Mammary epithelial cell (primary cell): Measurements from ENCODE around the gene KIAA1614.

Experiments used
- CTCF ChIP-seq, 2 donors: IDR thresholded peaks in 1 of 2; conservative IDR thresholded peaks in 1 of 2; 2 replicates each; pipeline ENCODE4 v1.5.1; 2011 to 2012; ENCODE audit warnings: inconsistent platforms in 2 of 2, low read length in 2 of 2, mild to moderate bottlenecking in 2 of 2, control low read depth in 1 of 2, low read depth in 1 of 2; ENCODE audit not compliant: insufficient read depth in 1 of 2; ENCODE audit errors: extremely low read depth in 1 of 2
- EZH2 ChIP-seq: IDR thresholded peaks from 2 replicates; pipeline ENCODE4 v1.6.1; 2012; ENCODE audit warnings: low read length, inconsistent platforms, borderline replicate concordance

DNA sequence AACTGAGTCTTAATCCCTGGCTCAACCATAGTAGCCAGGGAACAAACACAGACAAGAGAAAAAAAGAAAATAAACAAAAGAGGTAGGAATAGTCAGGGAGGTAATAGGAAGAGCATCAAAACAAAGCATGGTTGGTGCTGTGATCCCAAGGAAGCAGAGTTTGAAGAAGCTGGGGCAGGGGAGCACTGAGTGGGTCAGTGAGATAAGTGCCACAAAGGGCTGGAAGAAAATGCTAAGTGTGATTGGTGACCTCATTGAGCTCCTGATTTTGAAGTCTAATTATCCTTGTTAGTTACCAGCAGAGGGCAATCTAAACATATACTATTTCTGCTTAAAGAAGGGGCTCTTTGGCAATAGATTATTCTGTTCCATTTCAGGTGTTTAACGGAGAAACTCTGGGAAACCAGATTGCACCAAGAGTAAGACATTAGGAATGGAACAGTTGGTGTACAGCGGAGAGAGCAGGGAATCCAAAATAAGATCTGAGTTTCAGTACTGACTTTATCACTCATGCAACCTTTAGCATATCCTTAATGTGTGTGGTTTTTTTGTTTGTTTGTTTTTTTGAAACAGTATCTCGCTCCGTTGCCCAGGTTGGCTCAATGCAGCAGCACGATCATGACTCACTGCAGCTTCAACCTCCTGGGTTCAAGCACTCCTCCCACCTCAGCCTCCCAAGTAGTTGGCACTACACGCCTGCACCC lies 30.7 kb upstream of the KIAA1614 start:
- peak; percentile 33 to 44 for TF ChIP-seq CTCF (conservative IDR thresholded peaks at IDR 0.05 in 1 of 2, IDR thresholded peaks at IDR 0.05 in 1 of 2; ENCODE audit: extremely low read depth in 1 of 2, insufficient read depth in 1 of 2, low read depth in 1 of 2, low read length in 2 of 2)
- TF ChIP-seq EZH2 = no peak
